Measurements from ENCODE around the gene FGF12. TPM values are rescaled to one million over a fixed set of nuclear protein-coding genes. Genes with fewer than 3 reads are reported as not detected.

The FGF12 gene
- total RNA-seq, 1 donor from 2014 or later, result 0.63 TPM

DNA sequence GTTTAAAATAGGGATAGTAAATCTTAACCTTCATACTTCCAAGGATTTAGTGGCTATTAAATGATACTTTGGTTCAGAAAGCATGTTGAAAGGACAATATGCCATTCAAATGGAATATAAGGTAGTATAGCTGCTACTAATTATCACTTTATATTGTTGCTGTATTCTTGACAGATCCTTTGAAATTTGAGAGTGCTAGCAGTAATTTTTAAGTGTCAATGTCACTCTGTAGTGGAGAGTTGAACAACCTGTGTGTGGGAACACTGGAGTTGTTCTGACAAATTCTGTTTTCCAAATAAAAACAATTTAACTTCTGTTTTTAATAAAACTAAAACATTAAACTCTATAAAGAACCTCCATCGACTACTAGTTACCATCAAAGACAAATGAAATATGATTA, 565.7 kb downstream of the FGF12 start:
- DNase-seq (ENCODE audit: low spot score), result no peak
- no peak for ATAC-seq

- DNase-seq (ENCODE audit: low spot score), result no peak
- ATAC-seq, result no peak
Observed at GRCh38 chr3:192156382-192156781, 571.0 kb downstream of the FGF12 start.

DNA sequence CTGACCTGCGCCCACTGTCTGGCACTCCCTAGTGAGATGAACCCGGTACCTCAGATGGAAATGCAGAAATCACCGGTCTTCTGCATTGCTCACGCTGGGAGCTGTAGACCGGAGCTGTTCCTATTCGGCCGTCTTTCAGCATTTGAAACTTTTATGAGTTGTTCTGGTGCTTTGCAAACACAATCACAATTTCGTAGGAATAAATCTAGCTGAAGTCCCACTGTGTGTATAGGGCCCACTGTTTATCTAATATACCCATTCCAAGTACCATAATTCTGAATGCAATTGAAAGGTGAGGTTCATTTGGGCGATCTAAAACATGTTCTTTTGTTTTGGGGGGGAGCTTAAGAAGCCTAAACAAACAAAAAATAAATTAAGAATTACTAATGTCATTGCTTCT, 572.1 kb downstream of the FGF12 start:
- DNase-seq (ENCODE audit: low spot score) (no peak), ATAC-seq (no peak)

GRCh38 chr3:192133271-192133670, 594.1 kb downstream of the FGF12 start:
- DNase-seq (ENCODE audit: low spot score), result no peak
- ATAC-seq, result no peak

DNA sequence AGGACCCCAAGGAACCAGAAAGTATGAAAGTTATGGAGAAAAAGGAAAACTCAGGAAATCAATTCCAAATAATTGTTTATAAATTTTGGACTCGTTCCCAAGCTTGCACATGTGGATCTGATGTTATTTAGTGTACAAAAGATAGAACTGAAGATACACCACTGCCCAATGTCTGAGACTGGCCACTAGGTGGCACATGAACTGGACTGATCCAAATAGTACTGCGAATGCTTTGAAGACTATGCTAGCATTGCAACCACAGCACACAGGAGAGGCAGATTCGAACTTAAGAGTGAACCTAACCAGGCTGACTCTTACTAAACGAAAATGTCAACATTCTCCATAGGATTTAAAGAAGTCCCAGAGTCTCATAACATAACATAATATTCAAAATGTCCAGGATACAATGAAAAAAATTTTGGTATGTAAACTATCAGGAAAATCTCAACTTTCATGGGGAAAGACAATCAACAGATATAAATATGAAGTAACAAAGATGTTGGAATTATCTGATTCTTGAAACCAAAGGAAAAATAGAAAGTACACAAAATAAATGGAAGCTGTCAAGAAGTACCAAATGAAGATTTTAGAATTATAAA, 596.7 kb downstream of the FGF12 start:
- peak; percentile 56 for DNase-seq (ENCODE audit: low spot score)
- ATAC-seq, result peak; percentile 99

- DNase-seq (ENCODE audit: low spot score), result no peak
- no peak for ATAC-seq
Observed at GRCh38 chr3:192129586-192129985, 597.8 kb downstream of the FGF12 start.

- DNase-seq (ENCODE audit: low spot score) (no peak), ATAC-seq (no peak)
Observed at GRCh38 chr3:192128922-192129321, 598.4 kb downstream of the FGF12 start.

- ATAC-seq, result no peak
- no peak for DNase-seq (ENCODE audit: low spot score)
Observed at GRCh38 chr3:192128060-192128459, 599.3 kb downstream of the FGF12 start.

DNA sequence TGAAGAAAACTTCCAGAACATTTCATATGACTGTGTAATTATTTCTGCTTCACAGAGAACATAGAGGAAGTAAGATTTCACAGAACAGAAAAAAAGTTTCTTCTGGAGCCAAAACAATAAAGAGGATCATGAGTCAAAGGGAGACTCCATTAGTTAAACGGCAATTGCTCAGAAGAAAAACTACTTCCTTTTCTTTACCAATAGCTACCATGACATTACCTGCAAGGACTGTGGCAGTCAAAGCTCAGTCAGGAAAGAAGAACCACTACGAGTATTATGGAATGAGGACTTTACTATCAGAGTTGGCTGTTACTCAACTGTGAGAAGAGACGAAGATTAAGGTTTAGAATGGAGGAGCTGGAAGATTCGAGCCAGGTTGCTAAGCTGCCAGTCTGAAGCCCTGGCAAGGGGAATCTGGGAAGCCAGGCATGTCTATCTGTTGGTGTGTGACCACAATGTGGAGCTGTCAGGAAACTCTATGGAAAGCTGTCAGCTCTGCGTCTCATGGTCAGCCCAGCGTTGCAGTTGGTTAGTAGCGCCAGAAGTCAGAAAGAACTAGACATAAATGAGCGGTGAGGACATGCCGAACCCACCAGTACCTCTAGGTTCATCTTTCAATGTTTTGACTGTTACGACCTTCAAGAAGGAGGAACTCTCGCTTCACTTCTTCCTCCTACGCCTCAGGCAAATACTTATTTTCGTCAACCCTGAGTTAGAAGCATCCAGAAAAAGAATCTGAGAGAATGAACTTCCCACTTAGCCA, 604.3 kb downstream of the FGF12 start:
- DNase-seq (ENCODE audit: low spot score), result no peak
- no peak for ATAC-seq

GRCh38 chr3:192121923-192122322, 605.4 kb downstream of the FGF12 start:
- no peak for ATAC-seq
- DNase-seq (ENCODE audit: low spot score), result no peak

GRCh38 chr3:192108820-192109219, 618.5 kb downstream of the FGF12 start:
- ATAC-seq (no peak), DNase-seq (ENCODE audit: low spot score) (no peak)

- ATAC-seq (no peak), DNase-seq (ENCODE audit: low spot score) (no peak)
Observed at GRCh38 chr3:192106543-192106942, 620.8 kb downstream of the FGF12 start.

DNA sequence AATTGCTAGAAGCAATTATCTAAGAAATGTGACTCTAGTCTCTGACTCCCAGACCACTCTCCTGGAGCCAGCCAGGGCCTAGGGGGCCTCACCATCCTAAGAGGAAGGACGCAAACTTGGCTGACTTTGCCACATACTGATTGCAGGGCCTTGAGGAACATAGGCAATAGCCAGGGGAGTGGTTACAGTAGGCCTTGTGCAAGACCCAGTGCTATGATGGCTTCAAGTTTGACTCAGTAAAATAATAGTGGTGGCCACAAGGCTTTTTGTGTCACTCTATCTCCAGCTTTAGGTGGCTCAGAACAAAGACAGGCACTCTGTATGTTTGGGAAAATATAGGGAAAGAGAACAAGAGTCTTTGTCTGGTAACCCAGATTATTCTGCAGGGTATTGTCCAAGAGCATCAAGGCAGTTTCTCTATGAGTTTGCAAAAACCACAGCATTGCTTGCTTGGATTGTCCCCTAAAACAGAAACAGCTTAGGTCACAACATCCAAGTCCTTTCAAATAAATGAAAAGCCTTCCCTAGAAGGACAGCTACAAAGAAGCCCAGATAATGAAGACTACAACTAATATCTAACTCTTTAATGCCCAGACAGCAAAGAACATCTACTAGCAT, 634.8 kb downstream of the FGF12 start:
- ATAC-seq (no peak), DNase-seq (ENCODE audit: low spot score) (no peak)

DNA sequence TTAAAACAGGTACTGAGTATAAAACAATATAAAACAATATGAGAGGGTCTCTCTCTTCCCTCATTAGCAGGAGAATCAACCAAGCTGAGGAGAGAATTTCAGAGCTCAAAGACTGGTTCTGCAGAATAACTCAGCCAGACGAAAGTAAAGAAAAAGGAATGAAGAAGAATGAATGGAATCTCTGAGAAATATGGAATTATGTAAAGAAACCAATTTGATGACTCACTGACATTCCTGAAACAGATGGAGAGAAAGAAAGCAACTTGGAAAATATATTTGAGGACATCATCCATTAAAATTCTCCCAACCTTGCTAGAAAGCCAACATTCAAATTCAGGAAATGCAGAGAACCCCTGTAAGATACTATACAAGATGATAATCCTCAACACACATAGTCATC, 635.5 kb downstream of the FGF12 start:
- no peak for DNase-seq (ENCODE audit: low spot score)
- no peak for ATAC-seq

DNA sequence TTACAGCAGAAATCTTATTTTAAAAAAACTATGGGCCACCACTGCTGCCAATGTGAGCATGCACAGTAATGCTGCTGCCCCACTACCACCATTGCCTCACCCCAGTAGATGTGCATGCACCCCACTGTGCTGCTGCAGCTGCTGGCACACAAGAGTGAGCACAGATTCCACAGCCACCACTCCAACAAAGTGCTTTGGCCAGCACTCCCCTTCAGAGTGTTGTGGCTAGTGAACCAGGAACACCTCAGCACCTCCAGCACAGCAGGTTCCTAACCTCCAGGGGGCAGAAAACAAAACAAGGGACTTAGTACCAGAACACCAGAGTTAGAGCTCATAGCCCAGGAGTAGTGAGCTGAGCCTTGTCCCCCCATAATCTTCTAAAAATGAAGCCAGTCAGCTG, 636.8 kb downstream of the FGF12 start:
- ATAC-seq (no peak), DNase-seq (ENCODE audit: low spot score) (no peak)

Other genes starting within 250 kb of the FGF12 start
- gene MB21D2, start 190.3 kb upstream of the FGF12 start, total RNA-seq, result 0.23 TPM